Gastroesophageal sphincter (tissue), 2 donors: ENCODE results near the gene FASN.

Experiments used
- EP300 ChIP-seq: sonication (generic); formaldehyde crosslinking; IDR thresholded peaks from one replicate; pipeline ENCODE4 v1.6.1; 2017; ENCODE audit warnings: antibody characterized with exemption, mild to moderate bottlenecking
- POLR2A ChIP-seq, 2 donors: fragments of 450-650 bp; IDR thresholded peaks; one replicate each; pipeline ENCODE4 v1.6.1; 2017; ENCODE audit warnings: antibody characterized with exemption in 2 of 2, mild to moderate bottlenecking in 2 of 2, moderate library complexity in 1 of 2

DNA sequence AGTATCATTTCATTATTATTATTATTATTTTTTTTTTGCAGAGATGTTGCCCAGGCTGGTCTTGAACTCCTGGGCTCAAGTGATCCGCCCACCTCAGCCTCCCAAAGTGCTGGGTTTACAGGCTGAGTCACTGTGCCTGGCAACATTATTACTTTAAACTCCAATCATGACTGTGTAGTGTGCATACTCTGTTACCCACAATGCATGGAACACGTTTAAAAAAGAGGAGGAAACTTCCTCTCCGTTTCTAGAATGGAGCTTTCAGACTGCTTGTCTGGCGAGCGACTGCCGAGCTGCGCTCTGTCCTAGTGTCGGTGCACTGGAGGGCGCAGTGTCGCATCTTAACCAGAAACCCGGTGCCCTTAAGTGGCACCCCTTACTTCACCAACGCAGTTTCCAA is 22.1 kb upstream of the FASN start:
- no peak for TF ChIP-seq POLR2A (IDR thresholded peaks at IDR 0.05)
- TF ChIP-seq EP300 = no peak
